ENCODE results near the gene COL5A1.

The COL5A1 gene

DNA sequence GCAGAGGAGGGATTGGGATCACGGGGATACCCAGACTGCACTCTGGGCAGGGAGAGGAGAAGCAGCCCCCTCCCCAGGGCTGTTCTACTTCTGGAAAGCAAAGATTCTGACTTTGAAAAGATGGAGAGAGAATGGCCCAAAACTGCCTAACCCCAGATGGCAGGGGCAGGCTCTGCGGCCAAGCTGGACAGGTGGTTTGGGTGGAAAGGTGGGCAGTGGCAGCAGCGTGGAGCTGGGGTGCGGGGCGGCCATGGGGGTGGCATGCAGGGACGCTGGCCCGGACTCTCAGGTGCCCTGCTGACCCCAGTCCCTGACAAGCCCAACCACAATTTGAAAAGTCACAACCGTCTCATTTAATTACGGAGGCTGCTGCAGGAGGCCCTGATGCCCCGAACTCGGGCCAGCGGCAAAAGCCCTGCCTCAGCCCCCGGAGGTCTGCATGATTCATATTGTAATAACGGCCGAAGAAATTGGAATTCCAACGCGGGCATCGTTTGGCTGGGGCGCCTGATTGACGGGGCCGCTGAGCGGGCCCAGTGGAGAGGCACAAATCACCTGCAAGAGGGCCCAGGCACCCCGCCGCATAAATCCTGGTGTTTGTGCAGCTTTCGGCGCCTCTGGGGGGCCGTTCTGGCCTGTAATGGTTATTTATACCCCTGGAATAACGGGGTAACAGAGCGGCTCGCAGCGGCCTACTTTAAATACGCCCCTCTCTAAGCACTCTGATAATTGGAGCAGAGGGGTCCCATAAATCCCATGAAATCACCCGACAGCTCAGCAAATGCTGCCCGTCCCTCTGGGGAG is 197.2 kb downstream of the COL5A1 start:
- no peak for TF ChIP-seq REST (IDR thresholded peaks at IDR 0.05; ENCODE audit: insufficient read depth in 1 of 2, low read depth in 2 of 2, low read length in 2 of 2)
- no peak for TF ChIP-seq POLR2AphosphoS5 (IDR thresholded peaks at IDR 0.05; ENCODE audit: low read depth, low read length)
- TF ChIP-seq TAF1 (IDR thresholded peaks at IDR 0.05; ENCODE audit: borderline replicate concordance, insufficient read depth, low read length): no peak
- TF ChIP-seq FOXP2 (optimal IDR thresholded peaks at IDR 0.05; ENCODE audit: borderline replicate concordance, extremely low read depth, extremely low read length, insufficient read depth): no peak
- no peak for TF ChIP-seq SIN3A (IDR thresholded peaks at IDR 0.05; ENCODE audit: borderline replicate concordance, insufficient read depth, low read length)

GRCh38 chr9:134839455-134840125 is 198.0 kb downstream of the COL5A1 start:
- TF ChIP-seq POLR2AphosphoS5 (IDR thresholded peaks at IDR 0.05; ENCODE audit: low read depth, low read length) (no peak), TAF1 (IDR thresholded peaks at IDR 0.05; ENCODE audit: borderline replicate concordance, insufficient read depth, low read length) (no peak)

DNA sequence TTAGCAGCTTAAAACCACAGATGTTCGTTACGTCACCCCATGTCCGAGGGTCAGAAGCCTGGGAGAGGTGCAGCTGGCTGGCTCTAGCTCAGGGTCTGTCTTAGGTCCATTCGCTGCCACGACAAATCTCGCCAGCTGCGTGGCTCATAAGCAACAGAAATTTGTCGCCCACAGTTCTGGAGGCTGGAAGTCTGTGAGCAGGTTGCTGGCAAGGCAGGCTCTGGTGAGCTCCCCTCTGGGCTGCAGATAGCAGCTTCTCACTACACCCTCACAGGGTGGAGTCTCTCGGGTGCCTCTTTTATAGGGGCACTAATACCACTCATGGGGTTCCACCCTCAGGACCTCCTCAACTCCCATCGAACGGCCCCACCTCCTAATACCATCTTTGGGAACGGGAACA is 198.9 kb downstream of the COL5A1 start:
- no peak for TF ChIP-seq SIN3A (IDR thresholded peaks at IDR 0.05; ENCODE audit: borderline replicate concordance, insufficient read depth, low read length)
- TF ChIP-seq FOXP2 (optimal IDR thresholded peaks at IDR 0.05; ENCODE audit: borderline replicate concordance, extremely low read depth, extremely low read length, insufficient read depth): no peak
- no peak for TF ChIP-seq POLR2AphosphoS5 (IDR thresholded peaks at IDR 0.05; ENCODE audit: low read depth, low read length)
- no peak for TF ChIP-seq TAF1 (IDR thresholded peaks at IDR 0.05; ENCODE audit: borderline replicate concordance, insufficient read depth, low read length)
- TF ChIP-seq REST (IDR thresholded peaks at IDR 0.05; ENCODE audit: insufficient read depth in 1 of 2, low read depth in 2 of 2, low read length in 2 of 2): no peak

DNA sequence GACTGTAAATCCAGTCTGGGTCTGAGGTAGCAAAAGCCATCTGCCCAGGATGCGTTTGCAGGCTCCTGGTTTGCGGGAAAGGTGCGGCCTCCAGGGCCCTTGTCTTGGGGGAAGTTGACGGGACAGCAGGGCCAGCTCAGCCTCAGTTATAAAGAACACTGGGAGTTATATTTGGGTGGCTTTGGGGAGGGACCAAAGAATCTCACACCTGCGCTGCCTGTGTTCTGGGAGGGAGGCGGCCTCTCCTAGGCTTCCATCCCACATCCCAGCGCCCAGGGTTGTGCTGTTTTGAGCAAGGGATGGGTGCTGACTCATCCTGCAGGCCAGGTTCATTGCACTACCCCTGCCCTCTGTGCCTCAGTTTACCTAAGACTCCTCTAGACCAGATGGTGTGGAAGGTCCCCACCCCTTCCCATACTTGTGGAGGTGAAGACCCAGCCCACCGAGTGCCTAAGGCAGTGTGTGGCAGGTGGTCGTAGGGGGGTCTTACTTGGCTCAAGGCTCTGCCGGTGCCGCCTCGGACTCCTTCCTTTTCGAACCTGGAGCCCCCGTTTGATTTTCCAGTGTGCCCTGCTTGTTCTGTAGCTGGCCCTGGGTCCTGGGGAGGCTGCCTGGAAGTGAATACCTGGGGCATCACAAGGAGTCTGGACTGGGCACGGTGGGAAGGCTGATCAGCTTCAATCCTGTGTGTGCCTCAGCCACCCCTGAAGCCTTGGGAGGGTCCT is 199.7 kb downstream of the COL5A1 start:
- TF ChIP-seq SIN3A (IDR thresholded peaks at IDR 0.05; ENCODE audit: borderline replicate concordance, insufficient read depth, low read length) (no peak), POLR2AphosphoS5 (IDR thresholded peaks at IDR 0.05; ENCODE audit: low read depth, low read length) (no peak), REST (IDR thresholded peaks at IDR 0.05; ENCODE audit: insufficient read depth in 1 of 2, low read depth in 2 of 2, low read length in 2 of 2) (no peak), TAF1 (IDR thresholded peaks at IDR 0.05; ENCODE audit: borderline replicate concordance, insufficient read depth, low read length) (no peak), FOXP2 (optimal IDR thresholded peaks at IDR 0.05; ENCODE audit: borderline replicate concordance, extremely low read depth, extremely low read length, insufficient read depth) (no peak)

- TF ChIP-seq FOXP2 (optimal IDR thresholded peaks at IDR 0.05; ENCODE audit: borderline replicate concordance, extremely low read depth, extremely low read length, insufficient read depth): no peak
- TF ChIP-seq TAF1 (IDR thresholded peaks at IDR 0.05; ENCODE audit: borderline replicate concordance, insufficient read depth, low read length): no peak
- TF ChIP-seq REST (IDR thresholded peaks at IDR 0.05; ENCODE audit: insufficient read depth in 1 of 2, low read depth in 2 of 2, low read length in 2 of 2): no peak
- no peak for TF ChIP-seq POLR2AphosphoS5 (IDR thresholded peaks at IDR 0.05; ENCODE audit: low read depth, low read length)
- no peak for TF ChIP-seq SIN3A (IDR thresholded peaks at IDR 0.05; ENCODE audit: borderline replicate concordance, insufficient read depth, low read length)
Measured at GRCh38 chr9:134842321-134842720, 200.7 kb downstream of the COL5A1 start.

Data from PFSK-1 (cell line).